IMR-90 (cell line): ENCODE data around the gene STKLD1.

ENCODE experiments used
- BHLHE40 ChIP-seq: fragments of 150-350 bp; IDR thresholded peaks from 2 replicates; pipeline ENCODE4 v1.6.1; 2016; ENCODE audit warnings: mild to moderate bottlenecking, low read depth, low read length
- FOS ChIP-seq: fragments of 150-350 bp; IDR thresholded peaks from 2 replicates; pipeline ENCODE4 v1.6.1; 2016; ENCODE audit warnings: low read depth, low read length
- MAFK ChIP-seq: IDR thresholded peaks from 2 replicates; pipeline ENCODE4 v1.6.1; 2012; ENCODE audit warnings: low read depth, low read length, improper control_type of control experiment
- MAZ ChIP-seq: IDR thresholded peaks from 2 replicates; pipeline ENCODE4 v1.6.1; 2012; ENCODE audit warnings: low read depth, mild to moderate bottlenecking, low read length, improper control_type of control experiment, moderate library complexity, borderline replicate concordance
- MXI1 ChIP-seq: IDR thresholded peaks from 2 replicates; pipeline ENCODE4 v1.6.1; 2012; ENCODE audit warnings: low read depth, mild to moderate bottlenecking, low read length, moderate library complexity, borderline replicate concordance
- POLR2A ChIP-seq: IDR thresholded peaks from 2 replicates; pipeline ENCODE4 v1.6.1; 2012; ENCODE audit warnings: mild to moderate bottlenecking, low read depth, low read length
- RAD21 ChIP-seq: IDR thresholded peaks from 2 replicates; pipeline ENCODE4 v1.6.1; 2012; ENCODE audit warnings: low read length, improper control_type of control experiment
- TF ChIP-seq, protein P1 (sequence below): fragments of 150-350 bp; IDR thresholded peaks from 2 replicates; pipeline ENCODE4 v1.6.1; 2017; ENCODE audit warnings: mild to moderate bottlenecking, antibody characterized with exemption, low read length, low read depth
- TF ChIP-seq, protein P2 (sequence below): conservative IDR thresholded peaks from 2 replicates; pipeline ENCODE4 v1.5.1; 2012; ENCODE audit warnings: mild to moderate bottlenecking, low read depth, low read length, improper control_type of control experiment

DNA sequence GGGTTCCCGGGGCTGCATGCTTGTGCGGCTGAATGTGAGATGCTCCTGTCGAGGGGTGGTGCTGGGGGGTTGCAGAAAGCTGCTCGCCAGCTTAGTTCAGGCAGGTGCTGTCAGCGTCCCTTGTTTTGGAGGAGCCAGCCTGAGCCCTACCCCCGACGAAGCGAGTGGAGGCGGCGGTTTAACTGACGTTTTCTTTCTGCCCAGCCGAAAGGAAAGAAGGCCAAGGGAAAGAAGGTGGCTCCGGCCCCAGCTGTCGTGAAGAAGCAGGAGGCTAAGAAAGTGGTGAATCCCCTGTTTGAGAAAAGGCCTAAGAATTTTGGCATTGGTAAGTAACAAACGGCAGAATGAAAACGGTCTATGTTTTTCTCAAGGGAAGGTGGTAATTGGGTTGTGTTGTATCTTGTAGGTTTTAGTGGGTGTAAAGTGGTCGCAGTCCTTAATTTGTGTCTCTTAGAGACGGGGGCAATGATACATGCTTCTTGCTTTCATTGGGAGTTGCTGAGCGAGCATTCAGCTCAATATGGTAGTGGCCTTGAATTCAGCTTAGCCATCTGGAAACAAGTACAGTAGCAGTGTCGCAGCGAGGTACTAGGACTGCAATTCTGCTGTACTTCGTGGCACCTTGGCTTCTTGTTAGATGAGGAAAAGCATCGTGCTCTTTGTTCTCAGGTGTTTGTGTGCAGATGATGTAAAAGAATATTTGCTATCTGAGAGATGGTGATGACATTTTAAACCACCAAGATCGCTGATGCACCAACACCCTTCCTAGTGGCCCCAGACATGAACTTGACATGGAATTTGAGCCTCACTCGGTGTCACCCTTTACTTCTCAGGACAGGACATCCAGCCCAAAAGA is 27.2 kb upstream of the STKLD1 start:
- TF ChIP-seq POLR2A = no peak
- TF ChIP-seq MAZ = no peak
- TF ChIP-seq, protein P1, sequence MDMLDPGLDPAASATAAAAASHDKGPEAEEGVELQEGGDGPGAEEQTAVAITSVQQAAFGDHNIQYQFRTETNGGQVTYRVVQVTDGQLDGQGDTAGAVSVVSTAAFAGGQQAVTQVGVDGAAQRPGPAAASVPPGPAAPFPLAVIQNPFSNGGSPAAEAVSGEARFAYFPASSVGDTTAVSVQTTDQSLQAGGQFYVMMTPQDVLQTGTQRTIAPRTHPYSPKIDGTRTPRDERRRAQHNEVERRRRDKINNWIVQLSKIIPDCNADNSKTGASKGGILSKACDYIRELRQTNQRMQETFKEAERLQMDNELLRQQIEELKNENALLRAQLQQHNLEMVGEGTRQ = no peak
- TF ChIP-seq, protein P2, sequence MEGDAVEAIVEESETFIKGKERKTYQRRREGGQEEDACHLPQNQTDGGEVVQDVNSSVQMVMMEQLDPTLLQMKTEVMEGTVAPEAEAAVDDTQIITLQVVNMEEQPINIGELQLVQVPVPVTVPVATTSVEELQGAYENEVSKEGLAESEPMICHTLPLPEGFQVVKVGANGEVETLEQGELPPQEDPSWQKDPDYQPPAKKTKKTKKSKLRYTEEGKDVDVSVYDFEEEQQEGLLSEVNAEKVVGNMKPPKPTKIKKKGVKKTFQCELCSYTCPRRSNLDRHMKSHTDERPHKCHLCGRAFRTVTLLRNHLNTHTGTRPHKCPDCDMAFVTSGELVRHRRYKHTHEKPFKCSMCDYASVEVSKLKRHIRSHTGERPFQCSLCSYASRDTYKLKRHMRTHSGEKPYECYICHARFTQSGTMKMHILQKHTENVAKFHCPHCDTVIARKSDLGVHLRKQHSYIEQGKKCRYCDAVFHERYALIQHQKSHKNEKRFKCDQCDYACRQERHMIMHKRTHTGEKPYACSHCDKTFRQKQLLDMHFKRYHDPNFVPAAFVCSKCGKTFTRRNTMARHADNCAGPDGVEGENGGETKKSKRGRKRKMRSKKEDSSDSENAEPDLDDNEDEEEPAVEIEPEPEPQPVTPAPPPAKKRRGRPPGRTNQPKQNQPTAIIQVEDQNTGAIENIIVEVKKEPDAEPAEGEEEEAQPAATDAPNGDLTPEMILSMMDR = no peak
- no peak for TF ChIP-seq RAD21
- no peak for TF ChIP-seq FOS
- TF ChIP-seq MAFK = no peak
- no peak for TF ChIP-seq MXI1
- TF ChIP-seq BHLHE40 = no peak
